Calu3 (cell line): ENCODE measurements around the gene TTC32. TPM values are rescaled to one million over a fixed set of nuclear protein-coding genes. Genes with fewer than 3 reads are reported as not detected.

Source experiments
- BruUV-seq: library from RNA; stranded (reverse); fragments of 400-500 nt; replicated peaks from 2 replicates; lab custom pipeline; 2021; lab: Mats Ljungman, UMichigan
- CTCF ChIA-PET: fragments of 300-600 bp; sonication (Branson Sonifier 250); formaldehyde crosslinking; loops from one replicate; lab custom pipeline; 2022; ENCODE audit warnings: antibody characterized with exemption; lab: Charles Lee
- DNase-seq: peaks from one replicate; pipeline ENCODE4 v3.0.0; 2022
- H3K27ac Mint-ChIP-seq: one replicate; pipeline ENCODE4 v1.8.0; 2022; ENCODE audit warnings: mixed read lengths; ENCODE audit not compliant: unreplicated experiment
- H3K27me3 Mint-ChIP-seq: one replicate; pipeline ENCODE4 v1.8.0; 2022; ENCODE audit warnings: mixed read lengths; ENCODE audit not compliant: unreplicated experiment
- H3K36me3 Mint-ChIP-seq: one replicate; pipeline ENCODE4 v1.8.0; 2022; ENCODE audit warnings: mild to moderate bottlenecking, moderate library complexity, mixed read lengths; ENCODE audit not compliant: insufficient read depth, unreplicated experiment
- H3K4me1 Mint-ChIP-seq: one replicate; pipeline ENCODE4 v1.8.0; 2022; ENCODE audit warnings: mild to moderate bottlenecking, low read depth, mixed read lengths; ENCODE audit not compliant: unreplicated experiment
- H3K4me3 Mint-ChIP-seq: one replicate; pipeline ENCODE4 v1.8.0; 2022; ENCODE audit warnings: mild to moderate bottlenecking, low read depth, moderate library complexity, mixed read lengths; ENCODE audit not compliant: unreplicated experiment
- H3K9me3 Mint-ChIP-seq: one replicate; pipeline ENCODE4 v1.8.0; 2022; ENCODE audit warnings: low read depth, mixed read lengths; ENCODE audit not compliant: unreplicated experiment
- CTCF ChIP-seq: fragments of 200-600 bp; IDR thresholded peaks from one replicate; pipeline ENCODE4 v1.8.0; 2022; ENCODE audit warnings: antibody characterized with exemption; ENCODE audit not compliant: unreplicated experiment
- intact Hi-C: fragments of 100-400 bp; cut with micrococcal nuclease; formaldehyde crosslinking; loops from one replicate; pipeline ENCODE4 v1.10.0; 2022; ENCODE audit not compliant: unreplicated experiment
- total RNA-seq: library from RNA; stranded (reverse); gene quantifications from 2 replicates; pipeline ENCODE4 v1.2.3, GENCODE V29; 2022

The TTC32 gene
- total RNA-seq, 1 experiment from 2014 or later, result 13.6 TPM

- intact Hi-C loops, result loop anchor here (10.0 kb wide), 1 partner anchor 1344 kb away; no protein-coding TSS in a partner anchor
- no peak for TF ChIP-seq CTCF
- H3K27me3 Mint-ChIP-seq, result peaks cover 20% of the 10 kb centered on the region
Measured at GRCh38 chr2:19868701-19869580, 32.8 kb downstream of the TTC32 start.

GRCh38 chr2:19868224-19868623, 33.6 kb downstream of the TTC32 start:
- intact Hi-C loops, result loop anchor here (10.0 kb wide), 1 partner anchor 1343 kb away; no protein-coding TSS in a partner anchor
- TF ChIP-seq CTCF, result no peak
- peaks cover 7% of the 10 kb centered on the region for H3K36me3 Mint-ChIP-seq
- BruUV-seq, result no TSS peak
- no peak overlapping the region for H3K27ac Mint-ChIP-seq
- no peaks in the 10 kb centered on the region for H3K4me1 Mint-ChIP-seq
- no peak for DNase-seq
- CTCF ChIA-PET, result no interaction called here
- H3K4me3 Mint-ChIP-seq, result peak overlapping the region; percentile 71
- H3K9me3 Mint-ChIP-seq, result no peaks in the 10 kb centered on the region
- H3K27me3 Mint-ChIP-seq, result peaks cover 20% of the 10 kb centered on the region

More at GRCh38 chr2:19868701-19869580, 32.8 kb downstream of the TTC32 start:
- peaks cover 7% of the 10 kb centered on the region for H3K36me3 Mint-ChIP-seq
- H3K4me3 Mint-ChIP-seq, result peak overlapping the region; percentile 71
- no peaks in the 10 kb centered on the region for H3K4me1 Mint-ChIP-seq
- peak overlapping the region; percentile 29 for H3K27ac Mint-ChIP-seq
- BruUV-seq, result no TSS peak
- H3K9me3 Mint-ChIP-seq, result no peaks in the 10 kb centered on the region
- CTCF ChIA-PET, result no interaction called here
- DNase-seq, result peak; percentile 28

- no peak for DNase-seq
- no peaks in the 10 kb centered on the region for H3K4me1 Mint-ChIP-seq
- peaks cover 7% of the 10 kb centered on the region for H3K36me3 Mint-ChIP-seq
- no TSS peak for BruUV-seq
- no peak for TF ChIP-seq CTCF
- CTCF ChIA-PET, result interaction anchor here (0.6 kb wide), 1 partner anchor 12 kb away, joined by 3 read pairs; no protein-coding TSS in a partner anchor
- no peaks in the 10 kb centered on the region for H3K9me3 Mint-ChIP-seq
- intact Hi-C loops, result loop anchor here (10.0 kb wide), 1 partner anchor 1342 kb away; no protein-coding TSS in a partner anchor
- H3K27me3 Mint-ChIP-seq, result peaks cover 20% of the 10 kb centered on the region
- H3K27ac Mint-ChIP-seq, result no peak overlapping the region
- H3K4me3 Mint-ChIP-seq, result no peak overlapping the region
Measured at GRCh38 chr2:19866771-19867170, 35.0 kb downstream of the TTC32 start.

GRCh38 chr2:19865151-19865550, 36.6 kb downstream of the TTC32 start:
- H3K27ac Mint-ChIP-seq, result no peak overlapping the region
- H3K9me3 Mint-ChIP-seq, result no peaks in the 10 kb centered on the region
- peaks cover 20% of the 10 kb centered on the region for H3K27me3 Mint-ChIP-seq
- CTCF ChIA-PET, result no interaction called here
- intact Hi-C loops, result loop anchor here (10.0 kb wide), 1 partner anchor 1340 kb away; no protein-coding TSS in a partner anchor
- no peak for DNase-seq
- no TSS peak for BruUV-seq
- H3K36me3 Mint-ChIP-seq, result peaks cover 7% of the 10 kb centered on the region
- TF ChIP-seq CTCF, result no peak
- H3K4me1 Mint-ChIP-seq, result no peaks in the 10 kb centered on the region
- H3K4me3 Mint-ChIP-seq, result no peak overlapping the region
